GM10266 (cell line): Measurements from ENCODE around the gene CDH23.

Source experiments
- DNase-seq: peaks from one replicate; pipeline ENCODE4 v3.0.0; 2012; ENCODE audit errors: extremely low spot score
- TF ChIP-seq, protein P1 (sequence below): IDR thresholded peaks from 2 replicates; pipeline ENCODE4 v1.5.1; 2012; ENCODE audit warnings: mild to moderate bottlenecking, low read depth; ENCODE audit not compliant: control insufficient read depth, insufficient read depth; ENCODE audit errors: missing control alignments

CDH23 gene

DNA sequence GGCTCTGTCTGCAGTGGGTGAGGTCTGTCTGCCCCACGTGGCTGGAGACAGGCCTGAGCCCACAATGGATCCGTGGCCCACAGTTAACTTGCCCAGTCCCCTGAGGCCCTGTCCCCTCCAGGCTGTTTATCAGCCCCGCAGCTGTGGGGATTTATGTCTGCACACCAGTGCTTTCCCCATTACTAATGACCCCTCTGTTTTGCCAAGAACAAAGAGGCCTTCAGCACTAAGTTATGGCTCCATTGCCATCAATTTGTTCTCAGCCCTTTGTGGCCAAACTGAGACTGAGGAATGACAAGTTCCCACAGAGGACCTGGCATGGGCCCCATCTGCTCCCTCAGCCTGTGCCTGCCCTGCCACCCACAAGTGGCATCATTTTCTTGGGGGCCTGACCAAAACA is 184.7 kb downstream of the CDH23 start:
- DNase-seq = no peak

DNA sequence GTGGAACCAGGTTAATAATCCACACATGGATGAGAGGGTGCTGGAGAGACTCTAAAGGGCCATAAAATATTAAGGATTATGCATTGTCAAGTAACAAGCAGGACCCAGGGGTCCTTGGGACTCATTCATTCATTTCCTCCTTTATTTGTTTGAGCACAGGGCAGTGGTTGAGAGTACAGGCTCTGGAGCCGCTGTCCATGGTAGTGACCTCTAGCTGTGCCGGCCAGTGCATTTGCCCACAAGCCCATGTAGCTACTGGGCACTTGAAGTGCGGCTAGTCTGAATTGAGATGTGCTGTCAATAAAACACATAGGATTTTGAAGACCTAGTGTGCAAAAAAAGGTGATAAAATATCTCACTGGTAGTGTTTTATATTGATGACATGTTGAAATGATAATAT is 185.3 kb downstream of the CDH23 start:
- no peak for DNase-seq
- TF ChIP-seq, protein P1, sequence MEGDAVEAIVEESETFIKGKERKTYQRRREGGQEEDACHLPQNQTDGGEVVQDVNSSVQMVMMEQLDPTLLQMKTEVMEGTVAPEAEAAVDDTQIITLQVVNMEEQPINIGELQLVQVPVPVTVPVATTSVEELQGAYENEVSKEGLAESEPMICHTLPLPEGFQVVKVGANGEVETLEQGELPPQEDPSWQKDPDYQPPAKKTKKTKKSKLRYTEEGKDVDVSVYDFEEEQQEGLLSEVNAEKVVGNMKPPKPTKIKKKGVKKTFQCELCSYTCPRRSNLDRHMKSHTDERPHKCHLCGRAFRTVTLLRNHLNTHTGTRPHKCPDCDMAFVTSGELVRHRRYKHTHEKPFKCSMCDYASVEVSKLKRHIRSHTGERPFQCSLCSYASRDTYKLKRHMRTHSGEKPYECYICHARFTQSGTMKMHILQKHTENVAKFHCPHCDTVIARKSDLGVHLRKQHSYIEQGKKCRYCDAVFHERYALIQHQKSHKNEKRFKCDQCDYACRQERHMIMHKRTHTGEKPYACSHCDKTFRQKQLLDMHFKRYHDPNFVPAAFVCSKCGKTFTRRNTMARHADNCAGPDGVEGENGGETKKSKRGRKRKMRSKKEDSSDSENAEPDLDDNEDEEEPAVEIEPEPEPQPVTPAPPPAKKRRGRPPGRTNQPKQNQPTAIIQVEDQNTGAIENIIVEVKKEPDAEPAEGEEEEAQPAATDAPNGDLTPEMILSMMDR = no peak

More for the DNA sequence above, 184.7 kb downstream of the CDH23 start:
- TF ChIP-seq, protein P1 = no peak

DNA sequence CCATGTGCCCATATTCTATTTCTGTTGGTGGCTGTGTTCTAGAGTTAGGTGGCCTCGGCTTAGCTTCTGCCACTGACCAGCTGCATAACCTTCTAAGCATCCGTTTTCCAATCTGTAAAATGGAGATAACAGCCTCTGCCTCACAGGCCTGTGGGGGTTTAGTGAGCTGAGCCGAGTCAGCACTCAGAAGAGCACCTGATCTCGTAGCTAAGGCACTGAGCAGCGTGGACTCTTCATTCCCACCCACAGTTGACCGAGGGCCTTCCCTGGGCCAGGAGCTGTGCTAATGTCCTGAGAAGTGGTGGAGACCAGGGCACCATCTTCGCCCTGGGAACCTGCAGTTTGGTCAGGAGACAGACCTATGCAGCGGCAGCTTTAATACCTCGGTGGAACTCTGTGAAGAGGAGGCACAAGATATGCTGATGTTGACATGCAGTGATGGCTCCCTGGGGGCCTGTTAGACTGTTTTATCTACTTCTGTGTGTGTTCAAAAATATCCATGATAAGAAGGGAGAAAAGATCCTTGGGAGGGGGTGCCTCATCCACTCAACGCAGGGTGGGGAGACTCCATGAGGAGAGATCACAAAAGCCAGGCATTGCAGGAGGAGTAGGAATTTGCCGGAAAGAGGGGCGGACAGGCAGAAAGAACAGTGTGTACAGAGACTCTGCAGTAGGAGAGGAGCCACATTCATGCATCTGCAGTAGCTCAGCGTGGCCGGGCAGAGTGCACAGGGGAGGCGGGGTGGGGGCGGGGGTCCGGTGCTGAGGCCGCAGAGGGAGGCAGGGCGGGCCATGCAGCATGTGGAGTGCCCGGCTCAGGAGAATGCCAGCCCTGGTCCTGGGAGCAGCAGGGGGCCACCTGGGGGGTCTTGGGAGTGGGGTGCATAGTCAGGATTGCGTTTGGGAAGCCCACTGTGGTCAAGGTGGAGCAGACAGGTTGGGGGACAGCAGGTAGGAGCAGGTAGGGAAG is 186.1 kb downstream of the CDH23 start:
- TF ChIP-seq, protein P1 = no peak
- DNase-seq = no peak

- DNase-seq = no peak
- TF ChIP-seq, protein P1 = no peak
Measured at GRCh38 chr10:71584461-71584860, 187.7 kb downstream of the CDH23 start.

- no peak for DNase-seq
- TF ChIP-seq, protein P1 = no peak
Measured at GRCh38 chr10:71584902-71585563, 188.3 kb downstream of the CDH23 start.

DNA sequence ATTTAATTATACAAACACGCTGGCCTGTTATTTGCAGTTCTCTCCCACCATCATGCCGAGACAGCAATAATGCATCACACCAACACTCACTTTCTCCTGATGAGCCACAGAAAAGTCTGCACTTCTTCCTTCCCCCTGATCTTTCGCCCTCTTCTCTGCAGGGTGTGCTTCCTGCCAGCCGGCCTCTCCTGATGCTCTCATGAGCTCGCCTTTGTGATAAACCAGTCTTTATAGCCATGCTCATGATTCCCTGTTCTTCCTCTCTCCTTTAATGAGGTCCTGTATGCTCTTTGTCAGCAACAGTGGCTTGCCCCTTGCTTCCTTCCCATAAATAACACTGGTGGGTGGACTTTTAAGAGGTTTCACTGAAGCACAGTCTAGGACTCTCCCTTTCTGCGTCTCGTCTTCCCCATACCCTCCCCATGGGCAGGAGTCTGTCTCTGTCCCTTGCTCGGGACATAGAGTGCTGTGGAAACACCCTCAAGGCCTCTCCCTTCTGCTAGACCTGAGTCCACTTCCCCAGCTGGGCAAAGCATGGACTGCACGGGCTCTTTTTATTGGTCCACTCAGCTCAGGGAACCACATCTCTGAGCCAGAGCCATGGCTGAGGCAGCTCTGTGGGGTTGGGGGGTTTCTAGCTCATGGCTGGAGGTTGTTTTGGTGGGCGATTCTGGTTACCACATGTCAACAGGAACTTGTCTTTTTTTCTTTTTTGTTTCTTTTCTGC is 189.0 kb downstream of the CDH23 start:
- DNase-seq = no peak
- TF ChIP-seq, protein P1 = no peak
